Sigmoid colon (tissue), 7 donors: Measurements from ENCODE around the gene SFMBT1. TPM values are rescaled to one million over a fixed set of nuclear protein-coding genes. Genes with fewer than 3 reads are reported as not detected.

Source experiments
- DNase-seq: peaks from one replicate; pipeline ENCODE4 v3.0.0-alpha.2; 2019
- H3K27ac ChIP-seq, 4 donors: fragments of 200-600 bp; sonication (generic); one replicate each; pipeline ENCODE4 v1.5.1; 2016 to 2019; ENCODE audit warnings: mild to moderate bottlenecking in 1 of 4
- H3K27me3 ChIP-seq, 3 donors: fragments of 200-600 bp; sonication (generic); one replicate each; pipeline ENCODE4 v1.5.1; 2019; ENCODE audit warnings: mild to moderate bottlenecking in 1 of 3
- H3K36me3 ChIP-seq, 4 donors: fragments of 200-600 bp; sonication (generic); one replicate each; pipeline ENCODE4 v1.5.1; 2016 to 2019
- H3K4me1 ChIP-seq, 4 donors: fragments of 200-600 bp; sonication (generic); one replicate each; pipeline ENCODE4 v1.5.1; 2017 to 2019
- H3K4me3 ChIP-seq, 4 donors: fragments of 200-600 bp; sonication (generic); one replicate each; pipeline ENCODE4 v1.5.1; 2017 to 2019; ENCODE audit warnings: mild to moderate bottlenecking in 2 of 4, moderate library complexity in 1 of 4
- H3K9me3 ChIP-seq, 4 donors: fragments of 200-600 bp in 3 of 4; sonication (generic) in 3 of 4; one replicate each; pipeline versions ENCODE4 v1.5.1 to v1.6.1; 2013 to 2019
- CTCF ChIP-seq, 4 experiments: fragments of 450-650 bp in 3 of 4; fragments of 200-600 bp in 1 of 4; IDR thresholded peaks; one replicate each; pipeline ENCODE4 v1.5.1; 2016 to 2019; ENCODE audit warnings: antibody characterized with exemption in 4 of 4, mild to moderate bottlenecking in 3 of 4, moderate library complexity in 2 of 4
- EP300 ChIP-seq, 4 donors: sonication (generic); formaldehyde crosslinking; IDR thresholded peaks; one replicate each; pipeline ENCODE4 v1.6.1; 2017; ENCODE audit warnings: antibody characterized with exemption in 4 of 4
- POLR2A ChIP-seq, 2 donors: fragments of 450-650 bp; IDR thresholded peaks; one replicate each; pipeline ENCODE4 v1.6.1; 2016; ENCODE audit warnings: antibody characterized with exemption in 2 of 2, mild to moderate bottlenecking in 2 of 2, moderate library complexity in 2 of 2
- POLR2AphosphoS5 ChIP-seq, 4 donors: sonication (generic); formaldehyde crosslinking; IDR thresholded peaks; one replicate each; pipeline ENCODE4 v1.6.1; 2017; ENCODE audit warnings: antibody characterized with exemption in 4 of 4
- WGBS, 2 donors: extraction: QIAGEN DNeasy Blood & Tissue Kit; methylation state at CpG; one replicate each; pipeline ENCODE4 v1.1.7; 2013; 5-methylcytosine and 5-hydroxymethylcytosine counted together
- intact Hi-C: fragments of 100-400 bp; cut with DNase I; formaldehyde crosslinking; loops from one replicate; pipeline ENCODE4 v1.15.1; 2023
- polyA plus RNA-seq, 3 donors: library from polyadenylated mRNA; stranded (reverse); fragments of 200-250 nt; gene quantifications; one replicate each; pipeline ENCODE4 v1.2.3, GENCODE V29; 2013
- total RNA-seq, 4 donors: library from RNA; depleted of rRNA; stranded (reverse); fragments of >200 nt; gene quantifications; one replicate each; pipeline ENCODE4 v1.1.0, GENCODE V29; 2016
- donor health status: healthy with polysubstance abuse.
- donor health status: Bipolar disorder and iron deficiency.
- donor health status: healthy.

The SFMBT1 gene
- total and polyA plus RNA-seq, 7 donors = 4.8 to 16.1 (median 10.2) TPM

GRCh38 chr3:53024315-53024714 lies 21.6 kb downstream of the SFMBT1 start:
- no peaks in the 10 kb centered on the region for H3K27me3 ChIP-seq
- DNase-seq = no peak
- peaks cover 0 to 3% (median 0%) of the 10 kb centered on the region in 4 donors for H3K4me1 ChIP-seq
- no peaks in the 10 kb centered on the region for H3K9me3 ChIP-seq
- intact Hi-C loops = no loop called here
- H3K27ac ChIP-seq = no peak overlapping the region
- no peaks in the 10 kb centered on the region for H3K36me3 ChIP-seq
- TF ChIP-seq EP300 (IDR thresholded peaks at IDR 0.05) (no peak), POLR2AphosphoS5 (IDR thresholded peaks at IDR 0.05) (no peak), POLR2A (IDR thresholded peaks at IDR 0.05) (no peak), CTCF (IDR thresholded peaks at IDR 0.05) (no peak)
- 92 to 95% methylated on average over 6 of the region's 6 CpGs for WGBS, 2 donors
- no peak overlapping the region for H3K4me3 ChIP-seq

- WGBS, 2 donors = 86 to 97% methylated on average over 4 of the region's 4 CpGs
- no peak overlapping the region for H3K4me3 ChIP-seq
- no peak for DNase-seq
- H3K27me3 ChIP-seq = no peaks in the 10 kb centered on the region
- peaks cover 0 to 3% (median 0%) of the 10 kb centered on the region in 4 donors for H3K4me1 ChIP-seq
- intact Hi-C loops = no loop called here
- H3K27ac ChIP-seq = no peak overlapping the region
- H3K9me3 ChIP-seq = no peaks in the 10 kb centered on the region
- TF ChIP-seq CTCF (IDR thresholded peaks at IDR 0.05) (no peak), POLR2AphosphoS5 (IDR thresholded peaks at IDR 0.05) (no peak), POLR2A (IDR thresholded peaks at IDR 0.05) (no peak), EP300 (IDR thresholded peaks at IDR 0.05) (no peak)
- H3K36me3 ChIP-seq = no peaks in the 10 kb centered on the region
Measured at GRCh38 chr3:53023072-53023823, 22.6 kb downstream of the SFMBT1 start.

GRCh38 chr3:53022647-53023046 lies 23.2 kb downstream of the SFMBT1 start:
- H3K27me3 ChIP-seq = no peaks in the 10 kb centered on the region
- intact Hi-C loops = no loop called here
- H3K36me3 ChIP-seq = no peaks in the 10 kb centered on the region
- WGBS, 2 donors = 91 to 93% methylated on average over 3 of the region's 3 CpGs
- H3K9me3 ChIP-seq = no peaks in the 10 kb centered on the region
- TF ChIP-seq CTCF (IDR thresholded peaks at IDR 0.05) (no peak), POLR2AphosphoS5 (IDR thresholded peaks at IDR 0.05) (no peak), POLR2A (IDR thresholded peaks at IDR 0.05) (no peak), EP300 (IDR thresholded peaks at IDR 0.05) (no peak)
- no peak overlapping the region for H3K27ac ChIP-seq
- peaks cover 0 to 3% (median 0%) of the 10 kb centered on the region in 4 donors for H3K4me1 ChIP-seq
- DNase-seq = no peak
- no peak overlapping the region for H3K4me3 ChIP-seq

DNA sequence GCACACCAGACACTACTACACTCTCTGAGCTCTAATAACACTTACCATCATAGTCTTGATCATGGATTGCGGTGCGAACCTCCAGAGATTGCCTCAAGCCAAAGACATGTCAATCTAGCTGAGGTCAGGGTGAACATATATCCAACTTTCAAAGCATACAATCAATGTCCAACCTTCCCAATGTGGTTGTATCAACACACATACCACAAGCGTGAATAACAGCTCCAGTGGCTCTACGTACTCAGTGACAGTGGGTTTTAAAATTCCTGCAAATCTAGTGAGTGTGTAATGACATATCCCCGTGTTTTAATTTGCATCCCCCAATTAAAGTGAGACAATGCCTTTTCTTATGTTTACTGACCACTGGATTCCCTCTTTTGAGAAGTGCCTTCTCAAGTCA lies 29.6 kb downstream of the SFMBT1 start:
- Histone ChIP-seq H3K9me3 (no peaks in the 10 kb centered on the region), H3K4me3 (no peak overlapping the region), H3K27me3 (no peaks in the 10 kb centered on the region), H3K36me3 (no peaks in the 10 kb centered on the region), H3K4me1 (no peaks in the 10 kb centered on the region), H3K27ac (no peak overlapping the region)
- TF ChIP-seq EP300 (IDR thresholded peaks at IDR 0.05) = no peak
- no peak for TF ChIP-seq POLR2A (IDR thresholded peaks at IDR 0.05)
- TF ChIP-seq POLR2AphosphoS5 (IDR thresholded peaks at IDR 0.05) = no peak
- no peak for TF ChIP-seq CTCF (IDR thresholded peaks at IDR 0.05)
- DNase-seq = no peak
- 93% methylated on average over 5 of the region's 5 CpGs for WGBS, 2 donors
- intact Hi-C loops = no loop called here

DNA sequence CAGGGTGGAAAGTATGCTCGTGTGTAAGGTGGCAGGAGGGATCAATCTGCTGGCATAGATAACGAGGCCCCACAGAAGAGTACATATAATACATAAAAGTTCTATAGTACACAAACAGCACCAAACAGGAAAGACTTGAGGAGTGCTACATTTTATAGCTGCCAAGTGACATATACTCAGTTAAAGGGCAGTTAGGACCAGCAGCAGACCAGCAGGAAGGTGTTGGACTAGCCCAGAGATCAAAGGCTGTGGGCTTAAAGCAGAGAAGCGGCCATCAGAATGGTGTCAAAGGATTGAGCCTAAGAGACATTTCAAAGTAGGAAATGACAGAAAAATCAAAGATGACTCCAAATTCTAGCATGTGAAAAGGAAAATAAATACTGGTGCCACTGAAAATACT lies 34.5 kb downstream of the SFMBT1 start:
- H3K27me3 ChIP-seq = no peaks in the 10 kb centered on the region
- H3K4me1 ChIP-seq = no peaks in the 10 kb centered on the region
- DNase-seq = no peak
- H3K36me3 ChIP-seq = no peaks in the 10 kb centered on the region
- H3K9me3 ChIP-seq = no peaks in the 10 kb centered on the region
- WGBS, 2 donors = 20 to 67% methylated on average over 3 of the region's 3 CpGs
- TF ChIP-seq EP300 (IDR thresholded peaks at IDR 0.05) (no peak), POLR2A (IDR thresholded peaks at IDR 0.05) (no peak), CTCF (IDR thresholded peaks at IDR 0.05) (no peak), POLR2AphosphoS5 (IDR thresholded peaks at IDR 0.05) (no peak)
- no peak overlapping the region for H3K4me3 ChIP-seq
- intact Hi-C loops = no loop called here
- no peak overlapping the region for H3K27ac ChIP-seq
